NCI-H82 treated with DMSO at 0.1 percent for 48 hours (cell line): ENCODE data around the gene AOX1.
A peak's percentile ranks its signal among the peaks of the same experiment; 100 is the strongest.
"Not testable (repeated sequence)": the region's sequence is repeated elsewhere in the genome, so short reads cannot be mapped to it uniquely, and the experiment has no call there.

Experiments used
- DNase-seq: peaks from one replicate; lab custom pipeline; 2025; ENCODE audit not compliant: unreplicated experiment; lab: John Stamatoyannopoulos, UW

The AOX1 gene

GRCh38 chr2:200585730-200586643 lies at the start of gene AOX1:
Gene AOX1 (plus strand): TSS chr2:200586014. CDS start chr2:200586109, 95 bp downstream.
- DNase-seq = no peak

- DNase-seq = no peak
Measured at GRCh38 chr2:200538139-200538538, 47.7 kb upstream of the AOX1 start.

- no peak for DNase-seq
Measured at GRCh38 chr2:200540793-200541192, 45.0 kb upstream of the AOX1 start.

- not testable (repeated sequence) for DNase-seq
Measured at GRCh38 chr2:200566596-200566995, 19.2 kb upstream of the AOX1 start.

- no peak for DNase-seq
Measured at GRCh38 chr2:200567932-200568331, 17.9 kb upstream of the AOX1 start.

- DNase-seq = no peak
Measured at GRCh38 chr2:200575957-200576356, 9.9 kb upstream of the AOX1 start.

DNA sequence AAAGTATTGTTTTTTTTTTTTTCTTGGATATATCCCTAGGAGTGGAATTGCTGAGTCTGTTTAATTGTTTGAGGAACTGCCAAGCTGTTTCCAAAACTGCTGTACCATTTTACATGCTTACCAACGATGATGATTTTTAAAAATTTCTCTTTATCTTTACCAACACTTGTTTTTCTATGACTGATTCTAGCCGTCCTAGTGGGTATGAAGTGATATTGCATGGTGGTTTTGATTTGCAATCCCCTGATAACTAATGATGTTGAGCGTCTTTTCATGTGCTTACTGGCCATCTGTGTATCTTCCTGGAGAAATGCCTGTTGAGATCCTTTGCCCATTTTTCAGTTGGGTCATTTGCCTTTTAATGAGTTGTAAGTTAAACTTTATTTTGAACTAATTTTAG lies 8.8 kb upstream of the AOX1 start:
- no peak for DNase-seq

DNA sequence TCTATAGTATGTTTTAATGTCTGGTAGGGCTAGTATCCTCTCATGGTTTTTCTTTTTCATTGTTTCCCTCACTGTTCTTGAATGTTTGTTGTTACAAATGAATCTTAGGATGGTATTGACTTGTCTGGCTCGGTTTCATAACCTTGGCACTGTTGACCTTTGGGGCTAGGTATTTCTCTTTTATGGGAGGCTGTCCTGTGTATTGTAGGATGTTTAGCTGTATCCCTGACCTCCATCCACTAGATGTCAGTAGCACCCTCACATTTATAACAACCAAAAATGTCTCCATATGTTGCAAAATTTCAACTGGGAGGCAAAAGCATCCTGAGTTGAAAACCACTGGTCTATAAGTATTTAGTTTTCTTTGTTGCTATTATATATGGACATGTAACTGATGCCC lies 7.0 kb upstream of the AOX1 start:
- no peak for DNase-seq

DNA sequence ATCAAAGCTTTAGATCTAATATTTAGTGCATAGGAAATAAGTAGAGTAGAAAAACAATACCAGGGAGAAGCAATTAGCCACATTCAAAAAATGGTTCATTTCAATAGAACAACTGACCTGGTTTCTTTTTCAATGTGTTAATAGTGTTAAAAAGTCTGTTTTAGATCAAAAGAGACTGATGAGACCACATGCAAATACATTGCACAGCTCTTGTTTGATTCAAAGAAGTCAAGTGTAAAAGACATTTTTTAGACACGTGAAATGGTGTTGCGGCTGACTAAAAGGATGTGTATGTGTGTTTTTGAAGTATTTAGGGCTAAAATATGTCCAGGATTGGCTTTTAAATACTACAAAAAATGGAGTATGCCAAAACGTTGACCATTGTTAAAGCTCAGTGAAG lies 1.2 kb upstream of the AOX1 start:
- no peak for DNase-seq

DNA sequence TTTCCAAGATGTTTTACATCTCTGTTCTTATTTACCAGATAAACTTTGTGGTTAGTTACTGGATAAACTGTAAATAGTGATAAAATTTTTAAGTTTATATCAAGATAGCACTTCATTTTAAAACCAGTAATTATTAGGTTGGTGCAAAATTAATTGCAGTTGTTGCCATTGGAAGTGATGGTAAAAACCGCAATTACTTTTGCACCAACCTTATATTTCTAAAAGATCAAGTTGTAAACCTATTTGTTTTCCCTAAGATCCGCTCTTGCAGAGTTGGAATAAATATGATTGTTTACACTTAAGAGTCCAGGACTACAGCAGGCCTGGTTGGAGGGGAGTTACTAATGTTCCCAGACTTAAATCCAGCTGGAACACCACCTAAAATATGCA lies 479 bp upstream of the AOX1 start:
- no peak for DNase-seq

DNA sequence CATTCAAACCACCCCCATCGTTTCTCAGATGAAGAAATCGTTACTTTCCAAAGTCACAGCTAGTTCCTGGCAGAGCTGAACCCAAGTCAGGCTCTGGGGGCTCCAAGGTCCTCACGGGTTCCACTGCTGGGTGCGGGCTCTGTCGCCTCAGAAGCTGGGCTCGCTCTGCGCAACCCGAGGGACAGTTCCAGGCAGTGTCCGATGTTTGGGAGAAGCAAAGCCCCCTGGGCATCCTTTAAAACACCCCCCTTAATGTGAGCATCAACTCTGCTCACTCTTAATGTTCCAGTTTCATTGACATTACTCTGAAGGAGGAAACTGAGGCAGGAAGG lies 796 bp downstream of the AOX1 start:
- DNase-seq = no peak

- DNase-seq = no peak
Measured at GRCh38 chr2:200587007-200587616, 1.3 kb downstream of the AOX1 start.

DNA sequence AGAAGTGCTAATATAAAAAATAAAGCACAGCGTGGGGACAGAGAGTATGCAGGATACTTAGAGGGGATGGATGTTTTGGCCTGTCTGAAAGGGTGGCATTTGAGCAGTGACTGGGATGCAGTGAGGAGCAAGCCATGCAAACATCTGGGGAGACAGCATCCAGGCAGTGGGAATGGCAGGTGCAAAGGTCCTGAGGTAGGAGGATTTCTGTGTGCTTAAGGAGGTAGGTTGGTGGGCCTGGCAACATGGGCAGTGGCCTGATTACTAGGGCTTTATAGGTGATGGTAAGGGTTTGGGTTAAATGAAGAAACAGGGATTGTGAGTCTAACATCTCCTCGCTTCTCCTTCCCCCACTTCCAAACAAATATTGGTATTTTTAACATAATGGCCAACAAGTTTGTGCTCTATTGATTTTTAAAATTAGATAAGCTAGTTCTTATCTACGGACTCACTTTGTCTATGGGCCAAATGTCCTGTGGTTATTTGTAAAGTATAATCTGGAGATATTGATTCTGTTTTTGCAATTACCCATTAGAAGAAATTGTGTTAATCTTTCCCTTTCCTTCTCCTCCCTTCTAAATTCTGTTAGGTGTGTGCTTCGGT lies 2.4 kb downstream of the AOX1 start:
- no peak for DNase-seq

GRCh38 chr2:200590090-200590489 lies 4.3 kb downstream of the AOX1 start:
- DNase-seq = no peak

DNA sequence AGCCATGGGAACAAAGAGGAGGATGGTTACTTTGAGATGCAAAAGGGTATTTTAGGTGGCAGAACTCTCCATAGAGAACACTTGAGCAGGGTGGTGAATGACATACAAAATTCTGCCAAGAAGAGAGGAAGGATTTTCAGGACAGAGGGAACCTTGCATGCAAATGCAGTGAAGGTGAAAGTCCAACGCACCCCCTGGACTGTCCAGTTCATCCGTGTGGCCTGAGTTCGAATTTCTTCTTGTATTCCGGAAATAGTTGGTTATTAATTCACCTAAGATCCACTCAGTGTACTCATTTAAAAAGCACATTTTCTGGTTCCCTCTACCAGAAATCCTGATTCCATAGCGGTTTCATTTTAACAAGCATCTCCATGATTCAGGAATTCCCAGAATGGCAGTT lies 5.5 kb downstream of the AOX1 start:
- DNase-seq = no peak

DNA sequence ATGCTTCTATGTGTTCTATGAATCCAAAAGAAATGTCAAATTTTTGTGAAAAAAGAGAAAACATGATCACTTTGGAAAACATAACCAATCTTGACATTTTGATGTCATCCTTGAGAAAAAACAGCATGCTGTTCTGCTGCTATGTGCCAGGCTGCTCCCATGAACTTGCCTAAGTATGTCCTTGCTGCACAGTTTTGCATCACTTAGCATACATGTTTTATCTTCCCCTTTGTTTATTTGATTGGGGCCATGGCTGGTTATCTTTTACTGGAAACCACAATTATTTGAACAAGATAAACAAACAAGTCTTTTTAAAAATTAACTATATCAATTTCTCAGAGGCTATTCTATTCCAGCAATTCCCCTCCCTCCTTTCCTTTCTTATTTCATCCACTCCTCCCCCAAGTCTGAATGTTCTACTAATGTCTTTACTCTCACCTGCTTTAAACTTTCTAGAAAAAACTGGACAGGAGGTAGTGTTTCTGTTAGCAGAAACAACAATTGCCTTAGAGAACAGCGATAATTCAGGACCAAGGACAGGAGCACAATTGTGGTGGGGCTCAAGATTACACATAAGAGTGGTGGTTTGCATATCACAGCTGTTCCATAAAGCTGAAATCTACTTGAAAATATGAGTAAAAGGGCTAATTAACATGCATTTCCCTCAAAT lies 6.7 kb downstream of the AOX1 start:
- no peak for DNase-seq

DNA sequence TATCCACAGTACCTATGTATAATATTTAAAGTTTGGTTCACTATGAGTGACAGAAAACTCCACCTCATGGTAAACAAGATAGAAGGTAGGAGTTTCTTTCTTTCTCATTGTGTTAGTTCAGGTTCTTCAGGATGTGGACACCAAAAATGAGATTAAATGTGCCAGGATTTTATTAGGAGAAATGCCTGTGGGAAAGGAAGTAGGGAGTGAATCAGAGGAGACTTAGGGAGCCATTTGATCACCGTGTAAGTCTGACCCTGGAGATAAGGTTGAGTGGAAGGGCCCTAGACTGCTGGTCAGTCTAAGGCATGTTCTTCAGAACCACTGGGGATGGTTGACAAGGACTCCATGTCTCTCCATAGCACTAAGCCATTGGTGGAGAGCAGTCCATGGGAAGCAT lies 8.1 kb downstream of the AOX1 start:
- DNase-seq = no peak

DNA sequence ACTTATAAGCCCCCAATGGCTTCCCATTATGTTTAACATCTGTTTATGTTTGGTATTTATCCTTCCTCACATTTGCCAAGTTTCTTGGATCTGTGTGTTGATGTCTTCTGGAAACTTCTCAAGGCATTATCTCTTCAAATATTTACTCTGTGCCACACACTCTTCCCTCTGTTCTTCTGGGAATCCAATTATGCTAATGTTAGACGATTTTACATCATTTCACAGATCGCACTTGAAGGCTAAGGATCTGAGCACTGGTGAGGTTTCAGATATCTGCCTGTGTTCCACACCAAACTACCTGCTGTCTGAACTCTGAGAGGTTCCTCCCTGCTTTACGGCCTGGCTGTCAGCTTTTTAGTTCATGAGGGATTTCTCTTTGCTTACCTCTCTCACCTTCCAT lies 10.1 kb downstream of the AOX1 start:
- peak; percentile 79 for DNase-seq

DNA sequence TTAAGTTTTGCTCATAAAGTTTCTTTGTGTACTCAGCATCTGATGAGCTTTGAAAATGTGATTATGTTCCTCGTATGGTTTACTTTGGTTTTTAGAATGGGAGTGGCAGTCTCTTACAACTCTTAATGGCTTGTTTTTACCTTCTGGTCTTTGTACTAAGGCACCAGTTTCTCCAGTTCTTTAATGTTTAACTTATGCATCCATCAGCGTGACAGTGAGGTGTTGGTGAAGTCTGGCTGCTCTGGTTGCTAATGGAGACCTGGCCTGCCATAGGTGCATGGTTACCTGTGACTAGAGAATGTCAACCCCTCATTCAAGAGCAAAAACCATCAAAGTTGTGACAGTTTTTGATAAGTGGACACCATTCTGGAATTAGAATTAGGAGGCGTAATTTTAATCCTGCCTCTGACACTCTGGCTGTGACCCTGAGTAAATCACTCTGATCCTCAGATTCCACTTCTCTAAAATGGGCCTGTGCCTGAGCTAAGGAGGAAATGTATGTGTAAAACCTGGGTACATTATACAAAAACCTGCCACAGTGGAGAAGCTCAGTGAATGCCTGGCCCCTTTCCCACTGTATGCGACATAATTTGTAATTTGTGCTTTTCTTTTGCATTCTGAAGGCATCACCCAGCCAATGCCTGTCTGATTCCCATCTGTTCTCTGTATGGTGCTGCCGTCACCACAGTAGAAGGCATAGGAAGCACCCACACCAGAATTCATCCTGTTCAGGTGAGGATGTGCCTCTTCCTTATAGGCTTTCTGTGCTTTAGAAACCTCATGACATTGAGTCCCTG lies 11.2 kb downstream of the AOX1 start:
- DNase-seq = no peak

- DNase-seq = no peak
Measured at GRCh38 chr2:200599206-200599605, 13.4 kb downstream of the AOX1 start.
